ENCODE results near the gene GPC6.

DNA sequence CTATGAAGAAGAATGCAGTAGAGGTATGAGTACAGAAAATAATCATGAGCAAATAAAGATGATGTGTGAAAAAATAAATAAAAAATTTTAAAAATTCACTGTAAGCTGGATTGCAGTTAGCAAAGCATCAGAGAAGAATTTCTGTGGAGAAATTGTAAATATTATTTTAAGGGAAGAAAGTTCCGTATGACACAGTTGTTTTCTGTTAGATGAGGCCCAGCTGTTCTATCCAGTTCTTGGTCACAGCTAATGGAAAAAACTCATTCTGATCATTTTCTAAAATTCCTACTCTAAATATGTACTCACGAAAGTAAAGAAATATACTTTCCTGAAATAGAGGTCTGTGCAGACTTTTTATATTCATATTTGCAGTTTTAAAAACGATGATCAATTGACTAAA is 674.1 kb downstream of the GPC6 start:
- TF ChIP-seq, protein P1, sequence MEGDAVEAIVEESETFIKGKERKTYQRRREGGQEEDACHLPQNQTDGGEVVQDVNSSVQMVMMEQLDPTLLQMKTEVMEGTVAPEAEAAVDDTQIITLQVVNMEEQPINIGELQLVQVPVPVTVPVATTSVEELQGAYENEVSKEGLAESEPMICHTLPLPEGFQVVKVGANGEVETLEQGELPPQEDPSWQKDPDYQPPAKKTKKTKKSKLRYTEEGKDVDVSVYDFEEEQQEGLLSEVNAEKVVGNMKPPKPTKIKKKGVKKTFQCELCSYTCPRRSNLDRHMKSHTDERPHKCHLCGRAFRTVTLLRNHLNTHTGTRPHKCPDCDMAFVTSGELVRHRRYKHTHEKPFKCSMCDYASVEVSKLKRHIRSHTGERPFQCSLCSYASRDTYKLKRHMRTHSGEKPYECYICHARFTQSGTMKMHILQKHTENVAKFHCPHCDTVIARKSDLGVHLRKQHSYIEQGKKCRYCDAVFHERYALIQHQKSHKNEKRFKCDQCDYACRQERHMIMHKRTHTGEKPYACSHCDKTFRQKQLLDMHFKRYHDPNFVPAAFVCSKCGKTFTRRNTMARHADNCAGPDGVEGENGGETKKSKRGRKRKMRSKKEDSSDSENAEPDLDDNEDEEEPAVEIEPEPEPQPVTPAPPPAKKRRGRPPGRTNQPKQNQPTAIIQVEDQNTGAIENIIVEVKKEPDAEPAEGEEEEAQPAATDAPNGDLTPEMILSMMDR (conservative IDR thresholded peaks at IDR 0.05) = no peak
- TF ChIP-seq ZFX (IDR thresholded peaks at IDR 0.05) = no peak
